GM21367 (cell line): ENCODE results near the gene ARHGAP24.
"Not testable (repeated sequence)": the region's sequence is repeated elsewhere in the genome, so short reads cannot be mapped to it uniquely, and the experiment has no call there.

Experiments
- ATAC-seq: cut with Tn5 transposase; IDR thresholded peaks from one replicate; pipeline ENCODE4 v1.9.1; 2021; ENCODE audit not compliant: unreplicated experiment

The ARHGAP24 gene

DNA sequence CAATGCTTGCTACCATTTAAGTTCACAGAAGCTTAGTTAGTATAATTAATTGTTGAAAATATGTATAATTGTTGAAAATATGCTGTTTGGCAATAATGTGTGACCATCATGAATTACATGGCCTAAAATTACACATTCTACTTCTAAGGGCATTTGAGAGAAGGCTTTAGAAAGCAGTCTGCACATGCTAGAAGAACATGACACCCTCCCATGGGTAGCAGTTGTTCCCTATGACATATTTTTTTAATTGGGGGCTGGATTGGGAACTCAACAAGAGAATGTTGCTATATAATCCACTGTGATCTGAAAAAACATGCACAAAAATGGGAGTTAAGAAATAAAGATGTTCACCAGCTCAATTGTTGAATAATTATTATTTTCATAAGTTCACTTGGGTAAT is 331.4 kb downstream of the ARHGAP24 start:
- ATAC-seq: no peak

DNA sequence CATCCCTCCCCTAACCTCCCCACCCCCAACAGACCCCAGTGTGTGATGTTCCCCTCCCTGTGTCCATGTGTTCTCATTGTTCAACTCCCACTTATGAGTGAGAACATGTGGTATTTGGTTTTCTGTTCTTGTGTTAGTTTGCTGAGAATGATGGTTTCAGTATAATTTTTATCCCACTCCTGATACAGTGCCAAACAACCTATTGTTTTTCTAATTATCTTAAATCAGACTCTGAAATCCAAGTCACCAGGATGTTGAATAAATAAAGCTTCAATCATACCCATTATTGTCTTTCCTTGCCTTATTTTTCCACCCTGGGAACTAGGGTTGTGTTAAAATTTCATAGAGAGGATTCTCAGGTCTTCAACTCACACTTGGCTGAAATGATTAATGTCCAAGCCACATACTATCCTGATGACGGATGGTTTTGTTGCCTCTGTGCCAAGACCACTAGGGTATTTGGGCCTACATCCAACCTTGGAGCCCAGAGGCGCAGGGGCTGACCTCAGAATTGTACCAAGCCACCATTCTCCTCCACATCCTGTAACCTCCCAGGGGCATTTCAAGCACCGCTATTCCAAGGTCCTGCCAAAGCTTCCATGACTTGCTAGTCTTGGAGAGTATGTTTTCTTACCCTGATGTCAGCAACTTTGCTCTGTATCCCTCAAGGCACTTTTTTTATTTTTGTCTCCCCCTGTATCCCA is 332.4 kb downstream of the ARHGAP24 start:
- no peak for ATAC-seq

DNA sequence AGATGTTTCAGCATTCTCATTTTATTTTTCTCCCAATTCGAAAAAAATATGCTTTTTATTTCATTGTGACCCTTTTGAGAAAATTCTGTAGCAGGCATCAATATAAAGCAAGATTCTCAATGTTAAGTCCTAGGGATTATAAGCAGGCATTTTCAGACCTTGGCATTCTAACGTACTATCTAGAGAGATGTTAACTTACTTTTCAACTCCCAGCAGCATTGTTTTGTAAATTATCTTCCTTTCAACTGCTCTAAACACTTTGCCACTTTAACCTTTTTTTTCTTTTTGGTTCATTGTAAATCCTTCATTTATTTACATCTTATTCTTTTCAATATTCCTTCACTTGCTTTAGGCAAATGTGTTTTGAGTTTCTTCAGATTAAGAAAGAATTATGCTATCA is 333.2 kb downstream of the ARHGAP24 start:
- ATAC-seq: no peak

DNA sequence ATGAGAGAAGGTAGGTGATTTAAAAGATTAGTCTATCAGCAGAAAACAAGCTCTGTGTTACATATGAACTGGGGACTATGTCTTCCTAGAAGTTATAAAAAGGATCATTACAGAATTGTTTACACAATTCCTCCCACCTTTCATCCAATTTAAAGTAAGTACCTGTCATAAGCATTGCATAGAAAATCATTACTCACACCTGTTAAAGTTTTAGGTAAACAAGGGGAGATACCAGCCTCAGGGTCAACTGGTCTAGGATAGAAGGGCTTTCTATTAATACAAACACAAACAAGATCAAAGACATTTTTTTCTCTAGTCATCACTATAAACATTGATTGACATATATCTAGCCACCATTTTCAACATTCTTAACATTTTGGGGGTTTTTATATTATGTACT is 333.9 kb downstream of the ARHGAP24 start:
- ATAC-seq: no peak

DNA sequence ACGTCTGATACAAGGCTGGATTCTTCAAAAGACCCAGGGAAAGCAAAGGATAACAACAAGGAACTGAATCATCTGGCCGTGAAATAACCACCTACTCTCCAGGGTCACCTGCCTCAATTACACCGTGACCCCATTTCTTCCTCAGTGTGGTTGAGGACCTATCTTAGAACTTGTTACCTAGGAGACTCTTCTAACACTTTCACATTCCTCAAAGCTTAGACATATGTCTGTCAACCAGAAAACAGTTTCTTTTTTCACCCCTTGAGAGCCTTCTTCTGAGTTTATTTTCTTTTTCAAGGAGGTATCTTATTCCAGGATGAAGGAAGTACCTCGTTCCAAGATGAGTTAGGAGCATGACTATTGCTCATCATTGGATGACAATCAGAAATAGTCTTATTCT is 337.8 kb downstream of the ARHGAP24 start:
- no peak for ATAC-seq

DNA sequence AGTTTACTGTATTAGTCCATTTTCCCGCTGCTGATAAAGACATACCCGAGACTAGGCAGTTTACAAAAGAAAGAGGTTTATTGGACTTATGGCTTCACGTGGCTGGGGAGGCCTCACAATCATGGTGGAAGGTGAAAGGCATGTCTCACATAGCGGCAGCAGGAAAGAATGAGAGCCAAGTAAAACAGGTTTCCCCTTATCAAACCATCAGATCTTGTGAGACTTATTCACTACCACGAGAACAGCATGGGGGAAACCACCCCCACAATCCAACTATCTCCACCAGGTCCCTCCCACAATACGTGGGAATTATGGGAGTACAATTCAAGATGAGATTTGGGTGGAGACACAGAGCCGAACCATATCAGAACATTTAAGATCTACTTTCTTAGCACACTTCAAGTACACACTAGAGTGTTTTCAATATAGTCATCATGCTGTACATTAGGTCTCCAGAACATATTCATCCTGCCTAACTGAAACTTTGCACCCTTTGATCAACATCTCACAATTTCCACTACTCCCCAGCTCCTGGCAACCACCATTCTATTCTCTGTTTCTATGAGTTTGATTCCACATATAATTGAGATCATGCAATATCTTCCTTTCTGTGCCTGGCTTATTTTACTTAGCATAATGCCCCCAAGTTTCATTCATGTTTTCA is 341.0 kb downstream of the ARHGAP24 start:
- no peak for ATAC-seq

DNA sequence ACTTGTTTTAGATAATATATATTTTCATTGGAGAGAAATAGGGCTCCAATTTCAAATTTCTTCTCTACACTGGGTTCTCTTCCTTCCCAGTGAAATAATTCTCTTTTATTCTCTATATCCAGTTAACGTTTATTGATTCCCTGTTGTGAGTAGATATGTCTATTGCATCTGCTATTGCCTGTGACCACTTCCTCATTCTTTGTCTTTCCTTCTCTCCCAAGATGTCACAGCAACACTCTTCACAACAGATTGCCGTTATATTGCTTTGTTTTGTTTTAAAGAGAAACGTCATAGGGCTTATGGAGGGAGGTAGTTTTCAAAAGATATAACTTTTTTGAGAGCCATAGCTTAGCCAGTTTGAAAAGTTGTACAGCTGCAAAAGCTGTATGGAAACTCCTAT is 343.8 kb downstream of the ARHGAP24 start:
- no peak for ATAC-seq

DNA sequence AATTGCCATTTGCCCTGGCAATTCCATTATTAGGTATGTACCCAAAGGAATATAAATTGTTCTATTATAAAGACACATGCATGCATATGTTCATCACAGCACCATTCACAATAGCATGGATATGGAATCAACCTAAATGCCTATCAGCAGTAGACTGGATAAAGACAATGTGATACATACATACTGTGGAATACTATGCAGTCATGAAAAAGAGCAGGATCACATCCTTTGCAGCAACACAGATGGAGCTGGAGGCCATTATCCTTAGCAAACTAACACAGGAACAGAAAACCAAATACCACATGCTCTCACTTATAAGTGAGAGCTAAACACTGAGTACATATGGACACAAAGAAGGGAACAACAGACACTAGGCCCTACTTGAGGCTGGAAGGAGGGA is 345.2 kb downstream of the ARHGAP24 start:
- not testable (repeated sequence) for ATAC-seq

DNA sequence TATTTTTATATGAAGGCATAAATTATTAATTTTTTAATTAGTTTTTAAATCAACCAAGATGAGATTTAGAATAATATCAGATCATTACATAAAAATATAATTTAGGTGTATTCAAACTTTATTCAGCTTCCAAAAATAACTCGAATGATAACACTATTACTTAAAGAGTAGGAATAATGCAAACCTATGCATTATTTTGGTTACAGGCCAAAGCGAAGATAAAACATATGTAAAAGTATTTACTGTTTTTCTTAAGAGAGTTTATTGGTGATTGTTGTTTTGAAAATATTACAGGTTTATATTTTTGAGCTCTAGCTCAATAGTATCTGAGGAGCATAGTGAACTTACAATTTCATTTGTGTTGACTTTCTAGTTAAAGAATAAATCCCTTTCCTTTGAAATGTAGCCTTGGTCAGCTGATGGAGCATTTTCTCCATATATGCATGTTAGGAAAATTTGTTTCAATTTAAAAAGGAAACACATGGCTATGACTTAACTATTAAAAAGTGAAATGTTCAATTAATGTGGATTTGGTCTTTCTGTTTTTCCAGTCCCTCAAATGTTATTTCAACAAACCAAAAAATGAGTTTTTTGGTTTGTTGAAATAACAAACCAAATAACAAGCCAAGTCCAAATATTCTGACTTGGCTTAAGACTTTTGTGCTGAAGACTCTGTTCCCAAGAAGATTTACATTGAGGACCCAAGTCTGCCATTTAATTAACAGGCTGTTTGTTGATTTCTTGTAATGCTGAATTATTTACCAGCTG is 346.9 kb downstream of the ARHGAP24 start:
- no peak for ATAC-seq

DNA sequence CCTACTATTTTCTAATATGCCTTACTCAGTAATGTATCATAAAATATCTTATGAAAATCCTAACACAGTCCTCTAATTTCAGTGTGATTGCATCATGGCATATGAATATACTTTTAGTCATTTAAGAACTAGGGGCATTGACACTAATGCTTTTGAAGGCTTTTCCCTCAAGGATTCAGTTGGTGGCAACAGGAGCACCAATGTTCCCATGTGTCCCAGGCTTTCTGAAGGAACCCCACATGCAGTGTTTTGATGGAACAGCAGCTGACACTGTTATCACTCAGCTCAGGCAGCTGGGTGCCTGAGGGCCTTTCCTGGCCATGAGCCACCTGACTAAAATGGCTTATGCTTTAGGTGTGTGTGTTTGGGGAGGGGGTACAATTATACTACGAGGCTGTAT is 348.3 kb downstream of the ARHGAP24 start:
- no peak for ATAC-seq

DNA sequence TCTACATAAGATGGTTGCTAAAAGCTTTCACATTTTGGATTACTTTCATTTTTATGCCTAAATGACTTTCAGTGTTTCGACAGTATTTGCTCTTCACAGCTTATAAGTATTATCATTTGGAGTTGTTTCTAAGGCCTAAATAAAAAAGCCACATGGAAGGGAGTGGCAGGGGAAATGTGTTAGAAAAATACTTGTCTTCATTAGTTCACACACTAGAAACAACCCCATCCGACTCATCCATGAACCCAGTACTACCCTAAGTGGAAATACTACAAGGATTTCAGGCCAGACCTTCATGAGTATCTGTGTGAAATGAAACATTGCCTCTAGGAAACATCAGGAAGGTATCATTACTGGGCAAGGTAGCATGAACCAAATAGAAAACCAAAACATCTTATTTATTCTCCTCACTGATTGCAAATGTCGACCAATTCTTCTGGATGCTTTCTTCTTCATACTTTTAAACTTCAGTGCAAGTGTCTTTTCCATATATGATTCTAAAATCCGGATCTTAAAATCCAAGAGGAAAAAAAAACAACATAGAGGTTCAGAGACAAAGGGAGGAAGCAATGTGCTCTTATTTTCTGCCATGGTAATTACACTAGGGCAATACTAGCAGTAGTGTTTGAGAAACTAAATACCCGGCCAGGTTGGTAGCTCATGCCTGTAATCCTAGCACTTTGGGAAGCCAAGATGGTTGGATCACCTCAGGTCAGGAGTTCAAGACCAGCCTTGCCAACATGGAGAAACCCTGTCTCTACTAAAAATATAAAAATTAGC is 349.4 kb downstream of the ARHGAP24 start:
- no peak for ATAC-seq

DNA sequence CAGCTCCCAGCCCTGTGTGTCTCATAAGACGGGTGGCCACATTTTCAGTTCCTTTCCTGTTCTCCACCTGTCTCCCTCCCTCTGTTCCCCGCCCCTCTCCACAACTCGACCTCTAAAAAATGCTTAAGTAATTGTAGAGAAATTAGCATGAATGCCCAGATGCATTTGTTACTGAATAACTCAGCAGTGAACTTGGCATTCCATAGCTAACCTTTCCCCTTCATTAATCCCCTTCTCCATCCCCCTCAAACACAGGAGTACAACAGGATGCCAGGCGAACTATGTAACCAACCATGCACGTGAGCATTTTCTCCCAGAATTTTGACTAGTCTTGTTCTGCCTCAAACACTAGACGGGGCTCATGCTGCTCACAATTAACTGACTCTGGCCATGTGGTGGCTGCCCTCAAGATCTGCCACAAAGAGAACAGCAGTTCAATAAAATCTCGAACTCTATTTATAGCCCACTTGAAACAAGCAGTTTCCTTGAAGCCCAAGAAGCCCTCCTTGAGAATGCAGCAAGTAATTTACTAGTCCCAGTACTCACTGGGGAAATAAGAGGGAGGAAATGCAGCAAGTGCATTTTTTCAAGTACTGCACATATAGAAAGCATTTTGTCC is 351.2 kb downstream of the ARHGAP24 start:
- ATAC-seq: no peak

DNA sequence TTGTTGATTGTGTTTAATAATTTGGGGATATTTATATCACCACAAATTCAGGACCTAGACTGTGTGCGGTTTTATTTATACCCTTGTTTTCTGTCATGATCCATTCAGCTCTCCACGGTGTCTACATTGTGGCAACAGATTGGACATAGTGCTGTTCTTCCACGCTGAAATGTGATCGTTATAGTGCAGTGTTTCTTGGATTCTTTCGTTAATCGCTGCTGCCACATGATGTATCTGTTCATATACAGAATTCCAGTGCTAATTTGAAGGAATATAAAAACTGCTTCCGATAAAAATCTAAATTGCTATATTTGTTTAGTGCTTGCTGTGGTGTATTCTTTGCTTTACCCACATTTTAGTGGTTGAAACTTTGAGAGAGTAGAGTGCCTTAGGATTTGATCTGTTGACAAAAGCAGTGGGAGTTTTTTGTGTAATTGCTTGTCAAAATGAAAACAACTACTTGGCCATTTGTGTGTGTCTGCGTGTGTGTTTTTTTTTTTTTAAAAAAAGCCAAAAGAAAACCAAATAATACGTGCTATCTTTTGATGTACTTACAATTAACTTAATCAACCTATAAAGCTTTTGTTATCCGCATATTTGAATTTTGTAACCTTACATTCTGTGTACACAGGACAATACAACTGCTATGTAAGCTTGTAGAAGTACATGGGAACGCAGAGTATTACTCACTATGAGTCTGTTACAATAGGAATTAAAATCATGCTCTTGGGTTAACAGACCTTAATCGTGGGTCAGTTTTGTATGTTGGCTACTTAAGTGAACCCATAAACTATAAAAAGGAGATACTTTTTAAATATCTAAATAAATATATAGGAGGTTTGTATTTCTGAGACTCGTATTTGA is 353.3 kb downstream of the ARHGAP24 start:
- ATAC-seq: no peak

DNA sequence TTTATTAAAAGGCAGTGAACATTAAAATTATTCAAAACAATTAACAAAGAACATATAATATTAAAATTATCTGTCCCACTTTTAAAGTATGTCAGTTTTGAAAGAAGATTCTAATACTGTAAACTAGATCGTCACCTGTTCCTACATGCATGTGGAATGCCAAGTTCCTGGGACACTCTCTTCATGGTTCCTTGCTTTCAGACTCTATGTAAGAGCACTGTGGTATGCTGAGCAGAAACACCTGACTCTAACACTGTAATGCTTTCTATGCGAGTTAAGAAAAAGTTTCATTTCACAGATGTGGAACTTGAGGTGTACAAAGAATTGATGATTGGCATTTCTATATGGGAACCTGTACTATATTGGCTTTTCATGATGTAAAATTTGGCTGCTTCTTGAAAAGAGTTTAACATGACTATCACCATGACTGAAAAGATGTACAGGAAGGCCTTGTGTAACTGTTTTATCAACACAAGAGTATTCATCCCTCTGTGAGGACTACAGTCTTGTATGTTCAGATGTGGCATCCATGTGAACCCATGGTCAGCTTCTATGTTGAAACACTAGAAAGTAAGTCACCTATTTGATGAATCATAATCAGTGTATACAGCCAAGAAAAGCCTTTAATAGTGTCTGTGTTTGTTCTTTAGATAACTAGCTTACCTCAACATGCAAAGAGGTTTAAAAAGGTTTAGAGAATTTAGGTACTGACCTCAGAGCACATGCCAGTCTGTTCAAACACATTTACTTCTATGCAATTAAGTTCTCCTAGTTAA is 354.5 kb downstream of the ARHGAP24 start:
- no peak for ATAC-seq

DNA sequence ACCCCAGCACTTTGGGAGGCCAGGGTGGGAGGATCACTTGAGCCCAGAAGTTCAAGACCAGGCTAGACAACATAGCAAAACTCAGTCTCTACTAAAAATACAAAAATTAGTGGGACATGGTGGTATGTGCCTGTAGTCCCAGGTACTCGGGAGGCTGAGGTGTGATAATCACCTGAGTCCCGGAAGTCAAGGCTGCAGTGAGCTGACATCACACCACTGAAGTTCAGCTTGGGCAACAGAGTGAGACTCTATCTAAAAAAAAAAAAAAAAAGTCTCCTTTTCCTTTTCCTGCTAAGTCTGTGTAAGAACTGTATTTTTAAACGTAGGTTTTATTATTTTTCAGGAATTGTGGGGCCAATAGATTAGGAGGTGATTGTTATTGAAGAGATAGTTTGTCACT is 356.7 kb downstream of the ARHGAP24 start:
- ATAC-seq: no peak

DNA sequence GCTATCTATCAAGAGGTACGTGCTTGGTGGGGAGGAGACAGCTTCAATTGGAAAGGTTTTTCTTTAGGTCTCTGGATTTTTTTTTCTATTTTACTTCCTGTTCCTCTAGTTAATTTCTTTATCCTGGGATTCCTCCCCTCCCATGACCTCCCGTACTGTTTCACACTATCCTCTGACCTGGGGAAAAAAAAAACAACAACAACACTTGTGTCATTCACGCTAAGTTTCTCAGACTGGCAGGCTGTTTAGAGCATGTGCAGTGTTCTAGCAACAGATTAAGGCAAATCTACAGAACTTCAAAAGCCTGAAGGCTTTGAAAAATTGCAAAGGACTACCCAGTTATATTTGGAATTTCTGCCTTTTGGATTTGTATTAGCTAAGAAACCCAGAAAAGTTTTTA is 358.4 kb downstream of the ARHGAP24 start:
- no peak for ATAC-seq

DNA sequence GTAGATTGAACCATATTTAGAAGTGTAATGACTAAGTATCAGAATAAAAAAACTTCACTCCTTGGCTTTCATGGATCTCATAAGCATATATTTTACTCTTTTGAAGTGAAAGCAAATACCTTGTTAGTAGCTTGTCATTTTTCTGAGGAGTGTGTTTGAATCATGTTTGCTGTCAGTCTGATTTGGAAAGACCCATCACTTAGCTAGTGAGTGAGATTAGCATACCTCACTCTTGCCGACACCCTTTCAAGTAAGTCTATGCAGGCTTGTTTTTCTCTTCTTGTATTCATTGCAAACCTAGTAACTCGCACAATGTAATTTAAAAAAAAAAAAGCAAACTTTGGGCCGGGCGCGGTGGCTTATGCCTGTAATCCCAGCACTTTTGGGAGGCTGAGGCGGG is 360.0 kb downstream of the ARHGAP24 start:
- no peak for ATAC-seq

DNA sequence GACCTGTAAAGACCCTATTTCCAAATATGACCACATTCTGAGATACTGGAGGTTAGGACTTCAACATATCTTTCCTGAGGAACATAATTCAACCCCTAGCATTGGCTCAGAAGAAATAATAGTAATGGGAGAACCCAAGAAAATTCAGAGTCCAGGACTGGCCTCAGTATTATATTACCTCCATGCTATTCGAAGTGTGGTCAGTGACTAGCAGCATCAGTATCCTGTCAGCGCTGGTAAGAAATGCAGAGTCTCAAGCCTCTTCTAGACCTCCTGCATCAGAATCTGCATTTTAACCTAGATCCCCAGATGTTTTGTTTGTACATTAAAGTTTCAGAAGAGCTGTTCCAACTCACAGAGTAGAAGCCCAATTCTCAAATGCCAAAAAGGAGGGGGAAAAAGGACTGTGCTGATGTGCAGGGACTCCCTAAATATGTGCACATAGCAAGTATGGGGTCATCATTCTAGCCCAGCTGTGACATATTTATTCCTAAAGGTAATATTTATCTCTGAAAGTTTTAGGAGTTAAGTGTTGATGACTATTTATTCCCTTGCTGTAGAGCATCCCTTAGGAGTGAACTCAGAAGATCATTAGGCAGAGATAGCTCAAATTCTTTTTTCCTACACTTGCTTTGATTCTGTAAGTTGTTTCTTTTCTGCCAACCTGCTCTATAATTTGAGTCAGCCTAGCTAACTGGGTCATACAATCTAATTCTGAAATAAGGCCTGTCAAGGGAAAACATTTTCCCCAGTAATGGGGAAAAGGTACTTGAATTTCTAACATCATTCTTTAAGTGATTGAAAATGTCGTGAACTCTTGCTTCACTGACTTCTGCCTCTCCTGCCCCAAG is 361.9 kb downstream of the ARHGAP24 start:
- no peak for ATAC-seq

DNA sequence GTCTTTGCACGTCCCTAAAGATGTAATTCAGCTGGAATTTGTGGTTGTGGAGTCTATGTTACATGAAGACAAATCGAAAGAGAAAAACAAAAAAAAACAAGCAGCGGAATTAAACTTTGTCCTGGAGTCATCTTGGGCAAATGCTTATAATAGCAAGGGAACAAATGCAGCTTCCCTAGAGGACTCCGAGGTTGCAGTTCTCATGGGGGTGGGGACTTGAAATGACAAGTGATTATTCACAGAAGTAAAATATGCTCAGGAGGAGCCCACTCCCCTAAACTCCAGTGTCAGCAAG is 362.4 kb downstream of the ARHGAP24 start:
- ATAC-seq: no peak
